Stomach (tissue), 9 donors: Measurements from ENCODE around the gene PKD2L1. TPM values are rescaled to one million over a fixed set of nuclear protein-coding genes. Genes with fewer than 3 reads are reported as not detected.

Experiments
- DNase-seq, 2 donors: peaks; one replicate each; pipeline versions ENCODE4 v3.0.0 to v3.0.0-alpha.2; 2013 to 2019
- H3K27ac ChIP-seq, 5 donors: fragments of 200-600 bp in 4 of 5; sonication (generic) in 4 of 5; one replicate each; pipeline ENCODE4 v1.5.1; 2013 to 2019; ENCODE audit warnings: mild to moderate bottlenecking in 1 of 5, moderate library complexity in 1 of 5
- H3K27me3 ChIP-seq, 3 donors: fragments of 200-600 bp; sonication (generic); one replicate each; pipeline ENCODE4 v1.5.1; 2017 to 2019; ENCODE audit warnings: mixed run types in 1 of 3
- H3K36me3 ChIP-seq, 4 donors: fragments of 200-600 bp; sonication (generic); 1 replicate in 3 of 4; 2 replicates in 1 of 4; pipeline ENCODE4 v1.5.1; 2016 to 2019
- H3K4me1 ChIP-seq, 4 donors: fragments of 200-600 bp; sonication (generic); one replicate each; pipeline ENCODE4 v1.5.1; 2016 to 2019
- H3K4me3 ChIP-seq, 4 donors: fragments of 200-600 bp; sonication (generic) in 3 of 4; one replicate each; pipeline ENCODE4 v1.5.1; 2016 to 2019; ENCODE audit warnings: mild to moderate bottlenecking in 1 of 4
- H3K9me3 ChIP-seq, 4 donors: fragments of 200-600 bp; sonication (generic); one replicate each; pipeline ENCODE4 v1.5.1; 2016 to 2019
- EP300 ChIP-seq: sonication (generic); formaldehyde crosslinking; IDR thresholded peaks from one replicate; pipeline ENCODE4 v1.6.1; 2017; ENCODE audit warnings: antibody characterized with exemption
- POLR2A ChIP-seq, 4 donors: fragments of 450-650 bp; IDR thresholded peaks; one replicate each; pipeline ENCODE4 v1.6.1; 2016; ENCODE audit warnings: antibody characterized with exemption in 4 of 4, control low read depth in 2 of 4, mild to moderate bottlenecking in 1 of 4, moderate library complexity in 1 of 4
- POLR2AphosphoS5 ChIP-seq, 3 donors: sonication (generic); formaldehyde crosslinking; IDR thresholded peaks; one replicate each; pipeline ENCODE4 v1.6.1; 2016; ENCODE audit warnings: antibody characterized with exemption in 3 of 3
- WGBS, 5 donors: extraction: QIAGEN DNeasy Blood & Tissue Kit in 3 of 5; methylation state at CpG; one replicate each; pipeline versions ENCODE4 v1.1.5 to v1.1.7; 2013 to 2018; 5-methylcytosine and 5-hydroxymethylcytosine counted together
- intact Hi-C: fragments of 100-400 bp; cut with DNase I; formaldehyde crosslinking; loops from one replicate; pipeline ENCODE4 v1.15.1; 2023; ENCODE audit warnings: low total_unique reads
- polyA plus RNA-seq, 3 donors: library from polyadenylated mRNA; stranded (reverse); fragments of 200-250 nt; gene quantifications; one replicate each; pipeline ENCODE4 v1.2.3, GENCODE V29; 2013
- total RNA-seq, 5 donors: library from RNA; depleted of rRNA; stranded (reverse); fragments of >200 nt; gene quantifications; one replicate each; pipeline versions ENCODE4 v1.1.0 to v1.2.3, GENCODE V29; 2014 to 2016
- TF ChIP-seq, protein P1 (sequence below), 7 experiments: fragments of 450-650 bp in 4 of 7; fragments of 200-600 bp in 3 of 7; sonication (generic) in 3 of 7; IDR thresholded peaks; one replicate each; pipeline ENCODE4 v1.5.1; 2016 to 2019; ENCODE audit warnings: antibody characterized with exemption in 7 of 7, control low read depth in 2 of 7, mild to moderate bottlenecking in 1 of 7
- donor health status: healthy with polysubstance abuse.
- donor health status: Bipolar disorder and iron deficiency.
- donor health status: healthy.

PKD2L1 gene
- total and polyA plus RNA-seq, 8 donors = 0.23 to 0.89 TPM; not detected in 6

DNA sequence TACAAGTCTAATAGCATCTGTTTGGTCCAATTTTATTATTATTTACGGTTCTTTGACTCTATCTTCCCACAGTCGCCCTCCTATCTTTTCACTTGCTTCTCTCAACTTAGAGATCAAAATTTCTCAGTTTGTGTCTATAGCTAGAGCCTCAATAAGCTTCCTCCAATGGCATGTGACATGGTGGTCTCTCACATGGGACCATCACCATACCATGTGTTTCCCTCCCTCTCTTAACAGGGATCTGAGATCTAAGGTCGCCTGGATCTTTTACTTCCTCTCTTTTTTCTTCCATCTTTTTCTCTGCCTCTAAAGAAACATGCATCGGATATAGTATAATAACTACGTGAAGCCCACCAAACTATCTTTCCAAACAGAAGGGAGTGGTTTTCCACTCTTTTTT, 1.8 kb downstream of the PKD2L1 start:
- Histone ChIP-seq H3K36me3 (no peaks in the 10 kb centered on the region), H3K27ac (no peak overlapping the region), H3K9me3 (no peaks in the 10 kb centered on the region), H3K4me1 (peaks cover 0 to 14% (median 4%) of the 10 kb centered on the region in 4 donors), H3K27me3 (peaks cover 0 to 56% (median 0%) of the 10 kb centered on the region in 3 donors), H3K4me3 (no peak overlapping the region)
- intact Hi-C loops = no loop called here
- TF ChIP-seq POLR2A (IDR thresholded peaks at IDR 0.05) = no peak
- TF ChIP-seq, protein P1, sequence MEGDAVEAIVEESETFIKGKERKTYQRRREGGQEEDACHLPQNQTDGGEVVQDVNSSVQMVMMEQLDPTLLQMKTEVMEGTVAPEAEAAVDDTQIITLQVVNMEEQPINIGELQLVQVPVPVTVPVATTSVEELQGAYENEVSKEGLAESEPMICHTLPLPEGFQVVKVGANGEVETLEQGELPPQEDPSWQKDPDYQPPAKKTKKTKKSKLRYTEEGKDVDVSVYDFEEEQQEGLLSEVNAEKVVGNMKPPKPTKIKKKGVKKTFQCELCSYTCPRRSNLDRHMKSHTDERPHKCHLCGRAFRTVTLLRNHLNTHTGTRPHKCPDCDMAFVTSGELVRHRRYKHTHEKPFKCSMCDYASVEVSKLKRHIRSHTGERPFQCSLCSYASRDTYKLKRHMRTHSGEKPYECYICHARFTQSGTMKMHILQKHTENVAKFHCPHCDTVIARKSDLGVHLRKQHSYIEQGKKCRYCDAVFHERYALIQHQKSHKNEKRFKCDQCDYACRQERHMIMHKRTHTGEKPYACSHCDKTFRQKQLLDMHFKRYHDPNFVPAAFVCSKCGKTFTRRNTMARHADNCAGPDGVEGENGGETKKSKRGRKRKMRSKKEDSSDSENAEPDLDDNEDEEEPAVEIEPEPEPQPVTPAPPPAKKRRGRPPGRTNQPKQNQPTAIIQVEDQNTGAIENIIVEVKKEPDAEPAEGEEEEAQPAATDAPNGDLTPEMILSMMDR (IDR thresholded peaks at IDR 0.05) = no peak
- no peak for TF ChIP-seq POLR2AphosphoS5 (IDR thresholded peaks at IDR 0.05)
- TF ChIP-seq EP300 = no peak
- no peak for DNase-seq
- 59 to 71% (median 64%) methylated on average over 5 of the region's 5 CpGs for WGBS, 5 donors

DNA sequence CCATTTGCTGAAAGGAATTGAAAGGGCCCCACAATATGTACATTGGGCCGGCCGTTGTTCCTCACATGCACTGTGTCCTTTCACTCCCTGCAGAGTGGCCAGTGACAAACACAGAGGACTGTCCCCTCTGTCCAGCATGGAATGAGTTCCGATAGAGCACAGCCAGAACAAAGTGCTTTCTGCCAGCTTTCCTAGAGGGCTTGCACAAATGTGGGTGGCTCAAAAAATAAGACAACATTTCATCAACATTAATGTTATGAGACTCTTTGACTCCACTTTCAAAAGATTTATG, 2.4 kb downstream of the PKD2L1 start:
- WGBS, 5 donors = 47 to 69% (median 62%) methylated on average over 3 of the region's 3 CpGs
- no peaks in the 10 kb centered on the region for H3K9me3 ChIP-seq
- intact Hi-C loops = no loop called here

DNA sequence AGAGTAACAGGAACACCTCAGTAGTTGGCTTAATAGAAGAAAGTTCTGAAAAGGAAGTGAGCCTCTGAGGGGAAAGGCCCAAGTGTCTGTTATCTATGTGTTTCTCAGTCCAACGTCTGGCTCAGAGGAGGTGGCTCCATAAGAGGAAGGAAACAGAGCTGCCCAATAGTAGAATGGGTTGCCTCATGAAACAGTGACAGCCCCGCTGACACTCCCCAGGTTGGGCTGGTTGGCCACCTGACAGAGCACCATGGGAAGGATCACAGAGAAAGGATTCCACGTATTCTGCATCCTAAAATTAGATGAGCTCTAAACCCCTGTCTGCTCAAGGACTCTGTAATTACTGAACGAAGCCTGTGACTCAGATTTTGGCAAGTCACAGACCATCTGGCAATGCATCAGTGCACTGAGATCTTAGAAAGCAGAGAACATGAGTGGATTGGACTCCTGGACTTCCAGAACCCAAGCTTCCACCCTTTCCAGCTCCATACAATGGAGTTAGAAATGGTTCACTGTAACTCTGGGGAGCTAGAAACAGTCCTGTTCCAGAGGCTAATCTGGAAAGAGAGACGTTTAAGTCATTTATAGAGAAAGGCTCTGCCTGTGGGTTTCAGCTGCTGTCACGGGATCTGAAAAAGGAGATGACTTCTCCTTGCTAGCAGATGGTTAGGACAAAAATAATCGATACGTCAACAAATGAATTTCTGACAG, 2.9 kb downstream of the PKD2L1 start:
- peak; percentile 42 to 53 for DNase-seq
- TF ChIP-seq POLR2AphosphoS5 (IDR thresholded peaks at IDR 0.05) = peak in 1 of 3 donors; percentile 62
- TF ChIP-seq, protein P1 (IDR thresholded peaks at IDR 0.05) = no peak
- no peaks in the 10 kb centered on the region for H3K36me3 ChIP-seq
- no peak overlapping the region for H3K4me3 ChIP-seq
- intact Hi-C loops = no loop called here
- no peaks in the 10 kb centered on the region for H3K9me3 ChIP-seq
- H3K27ac ChIP-seq = peak overlapping the region in 1 of 5 donors; percentile 26
- WGBS, 5 donors = 31 to 42% (median 40%) methylated on average over 7 to 8 of the region's 8 CpGs
- H3K4me1 ChIP-seq = peaks cover 0 to 14% (median 4%) of the 10 kb centered on the region in 4 donors
- H3K27me3 ChIP-seq = peaks cover 0 to 49% (median 0%) of the 10 kb centered on the region in 3 donors

More for the DNA sequence above, 2.4 kb downstream of the PKD2L1 start:
- TF ChIP-seq EP300 (no peak), POLR2AphosphoS5 (IDR thresholded peaks at IDR 0.05) (no peak), POLR2A (IDR thresholded peaks at IDR 0.05) (no peak)
- TF ChIP-seq, protein P1 (IDR thresholded peaks at IDR 0.05) = no peak
- Histone ChIP-seq H3K36me3 (no peaks in the 10 kb centered on the region), H3K4me3 (no peak overlapping the region), H3K4me1 (peaks cover 0 to 14% (median 4%) of the 10 kb centered on the region in 4 donors), H3K27ac (peak overlapping the region in 1 of 5 donors; percentile 26), H3K27me3 (peaks cover 0 to 51% (median 0%) of the 10 kb centered on the region in 3 donors)
- DNase-seq = no peak

DNA sequence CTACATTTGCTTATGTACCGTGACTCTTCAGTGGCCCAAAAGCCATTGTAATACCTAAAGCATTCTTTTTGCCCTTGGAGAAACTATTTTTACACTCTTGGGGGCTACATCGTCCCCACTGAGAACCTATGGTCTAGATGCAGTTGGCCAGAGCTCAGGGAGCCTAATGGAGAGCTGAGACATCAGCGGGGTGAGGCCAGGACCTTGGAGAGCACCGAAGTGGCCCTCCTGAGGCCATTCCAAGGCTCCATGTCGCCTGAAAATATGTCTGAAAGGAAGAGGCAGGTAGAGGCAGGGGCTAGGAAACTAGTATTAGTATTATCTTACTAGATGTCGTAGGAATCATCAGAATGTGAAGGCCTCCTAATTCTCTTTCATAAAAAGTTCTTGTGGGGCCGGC, 4.9 kb downstream of the PKD2L1 start:
- intact Hi-C loops = no loop called here
- 48 to 55% (median 54%) methylated on average over 7 of the region's 7 CpGs for WGBS, 5 donors
- Histone ChIP-seq H3K27ac (no peak overlapping the region), H3K9me3 (no peaks in the 10 kb centered on the region), H3K27me3 (peaks cover 0 to 46% (median 0%) of the 10 kb centered on the region in 3 donors), H3K4me3 (no peak overlapping the region), H3K4me1 (peaks cover 0 to 14% (median 4%) of the 10 kb centered on the region in 4 donors), H3K36me3 (no peaks in the 10 kb centered on the region)
- no peak for TF ChIP-seq POLR2AphosphoS5 (IDR thresholded peaks at IDR 0.05)
- TF ChIP-seq, protein P1 (IDR thresholded peaks at IDR 0.05) = no peak
- no peak for TF ChIP-seq POLR2A (IDR thresholded peaks at IDR 0.05)
- no peak for TF ChIP-seq EP300
- peak in 1 of 2 donors; percentile 34 for DNase-seq
